Measurements from ENCODE around the gene GCHFR.

The GCHFR gene

GRCh38 chr15:40763801-40764628, at the start of gene GCHFR:
GCHFR (plus strand) TSS chr15:40764068; CDS start chr15:40764181, 113 bp downstream.
- H3K4me3 ChIP-seq (ENCODE audit: low read length) = peak within 1 kb of the TSS; percentile 50
- peak; percentile 55 for DNase-seq (ENCODE audit: low read depth)
- peak; percentile 5 for TF ChIP-seq CTCF (IDR thresholded peaks at IDR 0.05; ENCODE audit: insufficient read depth, low read depth, low read length, missing control alignments)

GRCh38 chr15:40714144-40714543, 49.7 kb upstream of the GCHFR start:
- TF ChIP-seq CTCF (IDR thresholded peaks at IDR 0.05; ENCODE audit: insufficient read depth, low read depth, low read length, missing control alignments) = no peak
- DNase-seq (ENCODE audit: low read depth) = no peak
- no peak overlapping the region for H3K4me3 ChIP-seq (ENCODE audit: low read length)

- no peak for TF ChIP-seq CTCF (IDR thresholded peaks at IDR 0.05; ENCODE audit: insufficient read depth, low read depth, low read length, missing control alignments)
- no peak overlapping the region for H3K4me3 ChIP-seq (ENCODE audit: low read length)
- DNase-seq (ENCODE audit: low read depth) = no peak
These were observed 47.7 kb upstream of the GCHFR start for GRCh38 chr15:40716165-40716564.

- TF ChIP-seq CTCF (IDR thresholded peaks at IDR 0.05; ENCODE audit: insufficient read depth, low read depth, low read length, missing control alignments) = no peak
- H3K4me3 ChIP-seq (ENCODE audit: low read length) = no peak overlapping the region
- no peak for DNase-seq (ENCODE audit: low read depth)
These were observed 42.2 kb upstream of the GCHFR start for GRCh38 chr15:40721701-40722100.

- DNase-seq (ENCODE audit: low read depth) = no peak
- H3K4me3 ChIP-seq (ENCODE audit: low read length) = no peak overlapping the region
- no peak for TF ChIP-seq CTCF (IDR thresholded peaks at IDR 0.05; ENCODE audit: insufficient read depth, low read depth, low read length, missing control alignments)
These were observed 41.5 kb upstream of the GCHFR start for GRCh38 chr15:40722354-40722753.

- DNase-seq (ENCODE audit: low read depth) = peak; percentile 28
- no peak for TF ChIP-seq CTCF (IDR thresholded peaks at IDR 0.05; ENCODE audit: insufficient read depth, low read depth, low read length, missing control alignments)
- H3K4me3 ChIP-seq (ENCODE audit: low read length) = no peak overlapping the region
These were observed 40.9 kb upstream of the GCHFR start for GRCh38 chr15:40722934-40723333.

- no peak overlapping the region for H3K4me3 ChIP-seq (ENCODE audit: low read length)
- no peak for DNase-seq (ENCODE audit: low read depth)
- TF ChIP-seq CTCF (IDR thresholded peaks at IDR 0.05; ENCODE audit: insufficient read depth, low read depth, low read length, missing control alignments) = no peak
These were observed 39.9 kb upstream of the GCHFR start for GRCh38 chr15:40723919-40724318.
